Neutrophil (primary cell): ENCODE measurements around the gene RPS6KA2.
A peak's percentile ranks its signal among the peaks of the same experiment; 100 is the strongest.

ENCODE experiments used
- H3K27ac ChIP-seq: fragments of 200-600 bp; sonication (generic); 2 replicates; pipeline ENCODE4 v1.5.1; 2016; ENCODE audit warnings: mild to moderate bottlenecking, moderate library complexity
- H3K27me3 ChIP-seq: fragments of 200-600 bp; sonication (generic); 2 replicates; pipeline ENCODE4 v1.6.0; 2016; ENCODE audit warnings: mild to moderate bottlenecking
- H3K36me3 ChIP-seq: fragments of 200-600 bp; sonication (generic); 2 replicates; pipeline ENCODE4 v1.5.1; 2017
- H3K4me1 ChIP-seq, 2 experiments: fragments of 200-600 bp in 1 of 2; sonication (generic) in 1 of 2; 1 replicate in 1 of 2; 2 replicates in 1 of 2; pipeline versions ENCODE4 v1.5.1 to v1.6.1; 2013 to 2016; ENCODE audit warnings: low read depth in 1 of 2, low read length in 1 of 2, mild to moderate bottlenecking in 1 of 2, moderate library complexity in 1 of 2; ENCODE audit not compliant: control insufficient read depth in 1 of 2, insufficient read depth in 1 of 2
- H3K4me3 ChIP-seq, 2 experiments: fragments of 200-600 bp in 1 of 2; sonication (generic) in 1 of 2; 1 replicate in 1 of 2; 2 replicates in 1 of 2; pipeline ENCODE4 v1.5.1; 2013 to 2016; ENCODE audit warnings: low read depth in 1 of 2, low read length in 1 of 2, mild to moderate bottlenecking in 1 of 2, moderate library complexity in 1 of 2
- H3K9me3 ChIP-seq: fragments of 200-600 bp; sonication (generic); 2 replicates; pipeline ENCODE4 v1.5.1; 2016
- TF ChIP-seq, protein P1 (sequence below): fragments of 200-600 bp; sonication (generic); IDR thresholded peaks from 2 replicates; pipeline ENCODE4 v1.5.1; 2016; ENCODE audit warnings: antibody characterized with exemption

Gene RPS6KA2

DNA sequence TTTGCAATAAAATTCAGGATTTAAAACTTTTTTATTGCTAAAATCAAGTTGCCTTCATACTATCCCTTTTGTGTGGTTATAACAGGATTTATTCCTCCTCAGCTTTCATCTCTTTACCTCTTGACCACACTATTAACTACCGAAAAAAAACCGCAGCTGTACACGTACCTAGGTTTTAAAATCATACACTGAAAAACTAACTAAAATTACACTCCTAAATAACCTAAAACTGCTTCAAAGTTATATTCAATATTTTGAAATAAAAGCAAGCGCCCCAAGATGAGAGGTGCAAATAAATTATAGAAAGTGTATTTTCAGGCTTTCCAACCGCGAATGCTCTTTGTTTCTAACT, 245.7 kb downstream of the RPS6KA2 start:
- H3K4me1 ChIP-seq, result peaks cover 19 to 25% of the 10 kb centered on the region in 2 experiments
- H3K36me3 ChIP-seq, result no peaks in the 10 kb centered on the region
- peak overlapping the region; percentile 81 to 92 for H3K4me3 ChIP-seq
- H3K27ac ChIP-seq, result peak overlapping the region; percentile 86
- TF ChIP-seq, protein P1, sequence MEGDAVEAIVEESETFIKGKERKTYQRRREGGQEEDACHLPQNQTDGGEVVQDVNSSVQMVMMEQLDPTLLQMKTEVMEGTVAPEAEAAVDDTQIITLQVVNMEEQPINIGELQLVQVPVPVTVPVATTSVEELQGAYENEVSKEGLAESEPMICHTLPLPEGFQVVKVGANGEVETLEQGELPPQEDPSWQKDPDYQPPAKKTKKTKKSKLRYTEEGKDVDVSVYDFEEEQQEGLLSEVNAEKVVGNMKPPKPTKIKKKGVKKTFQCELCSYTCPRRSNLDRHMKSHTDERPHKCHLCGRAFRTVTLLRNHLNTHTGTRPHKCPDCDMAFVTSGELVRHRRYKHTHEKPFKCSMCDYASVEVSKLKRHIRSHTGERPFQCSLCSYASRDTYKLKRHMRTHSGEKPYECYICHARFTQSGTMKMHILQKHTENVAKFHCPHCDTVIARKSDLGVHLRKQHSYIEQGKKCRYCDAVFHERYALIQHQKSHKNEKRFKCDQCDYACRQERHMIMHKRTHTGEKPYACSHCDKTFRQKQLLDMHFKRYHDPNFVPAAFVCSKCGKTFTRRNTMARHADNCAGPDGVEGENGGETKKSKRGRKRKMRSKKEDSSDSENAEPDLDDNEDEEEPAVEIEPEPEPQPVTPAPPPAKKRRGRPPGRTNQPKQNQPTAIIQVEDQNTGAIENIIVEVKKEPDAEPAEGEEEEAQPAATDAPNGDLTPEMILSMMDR, result no peak
- H3K27me3 ChIP-seq, result no peaks in the 10 kb centered on the region
- H3K9me3 ChIP-seq, result no peaks in the 10 kb centered on the region

DNA sequence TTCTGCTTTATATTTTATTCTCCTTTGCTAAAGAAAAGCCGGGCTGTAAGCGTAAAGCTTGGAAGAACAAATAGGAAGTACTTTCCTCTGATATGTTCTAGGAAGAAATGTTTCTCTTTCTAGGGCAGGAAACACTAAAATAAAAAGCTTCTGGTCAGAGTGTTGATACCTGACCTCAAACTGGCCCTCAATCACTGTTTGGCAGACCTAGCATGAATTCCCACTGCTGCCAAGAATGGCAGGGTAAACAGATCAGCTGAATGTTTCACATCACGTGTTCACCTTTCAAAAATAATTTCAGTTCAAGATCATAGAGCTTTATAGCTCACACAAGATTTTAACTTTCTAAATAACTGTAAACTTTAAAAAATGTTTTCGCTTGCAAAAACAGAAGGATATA, 247.3 kb downstream of the RPS6KA2 start:
- no peak overlapping the region for H3K4me3 ChIP-seq
- TF ChIP-seq, protein P1, result no peak
- H3K27ac ChIP-seq, result no peak overlapping the region
- H3K36me3 ChIP-seq, result no peaks in the 10 kb centered on the region
- no peaks in the 10 kb centered on the region for H3K27me3 ChIP-seq
- H3K9me3 ChIP-seq, result no peaks in the 10 kb centered on the region
- peaks cover 19 to 25% of the 10 kb centered on the region in 2 experiments for H3K4me1 ChIP-seq

DNA sequence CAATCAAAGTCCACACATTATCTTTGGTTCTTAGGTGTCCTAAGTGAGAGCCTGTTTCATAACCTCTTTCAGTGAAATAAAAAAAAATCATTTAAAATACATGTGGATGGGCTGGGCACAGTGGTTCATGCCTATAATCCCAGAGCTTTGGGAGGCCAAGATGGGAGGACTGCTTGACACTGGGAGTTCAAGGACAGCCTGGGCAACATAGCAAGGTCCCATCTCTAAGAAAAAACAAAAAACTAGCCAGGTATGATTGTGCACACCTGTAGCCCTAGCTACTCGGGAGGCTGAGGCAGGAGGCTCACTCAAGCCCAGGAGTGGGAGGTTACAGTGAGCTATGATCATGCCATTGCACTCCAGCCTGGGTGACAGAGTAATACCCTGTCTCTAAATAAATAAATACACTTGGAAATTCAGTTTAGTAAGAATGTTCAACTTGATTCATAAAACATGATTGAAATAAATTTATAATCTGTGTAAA, 247.9 kb downstream of the RPS6KA2 start:
- no peak overlapping the region for H3K4me3 ChIP-seq

DNA sequence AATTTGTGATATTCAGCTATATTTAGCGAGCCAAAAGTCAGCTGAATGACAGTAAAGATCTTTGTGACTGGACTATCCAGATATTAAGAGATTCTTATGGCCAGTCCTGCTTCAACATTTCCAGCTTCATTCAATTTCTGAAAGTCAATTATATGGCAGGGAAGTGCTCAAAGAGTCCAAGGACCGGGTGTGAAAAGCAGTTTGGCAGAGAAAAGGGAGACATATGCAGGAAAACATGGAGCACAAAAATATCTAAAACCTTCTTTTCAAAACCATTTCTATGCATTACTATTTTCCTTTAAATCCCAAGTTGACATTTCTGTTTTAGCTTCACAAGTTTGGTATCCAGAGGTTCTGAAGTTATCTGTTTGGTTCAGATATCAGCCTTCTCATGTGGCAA, 249.3 kb downstream of the RPS6KA2 start:
- TF ChIP-seq, protein P1, result no peak
- Histone ChIP-seq H3K36me3 (no peaks in the 10 kb centered on the region), H3K27me3 (no peaks in the 10 kb centered on the region), H3K4me1 (peaks cover 8 to 15% of the 10 kb centered on the region in 2 experiments), H3K4me3 (no peak overlapping the region), H3K27ac (no peak overlapping the region), H3K9me3 (no peaks in the 10 kb centered on the region)

More for the DNA sequence above, 247.9 kb downstream of the RPS6KA2 start:
- no peaks in the 10 kb centered on the region for H3K9me3 ChIP-seq
- H3K27ac ChIP-seq, result no peak overlapping the region
- TF ChIP-seq, protein P1, result no peak
- H3K36me3 ChIP-seq, result no peaks in the 10 kb centered on the region
- peaks cover 16 to 24% of the 10 kb centered on the region in 2 experiments for H3K4me1 ChIP-seq
- H3K27me3 ChIP-seq, result no peaks in the 10 kb centered on the region

DNA sequence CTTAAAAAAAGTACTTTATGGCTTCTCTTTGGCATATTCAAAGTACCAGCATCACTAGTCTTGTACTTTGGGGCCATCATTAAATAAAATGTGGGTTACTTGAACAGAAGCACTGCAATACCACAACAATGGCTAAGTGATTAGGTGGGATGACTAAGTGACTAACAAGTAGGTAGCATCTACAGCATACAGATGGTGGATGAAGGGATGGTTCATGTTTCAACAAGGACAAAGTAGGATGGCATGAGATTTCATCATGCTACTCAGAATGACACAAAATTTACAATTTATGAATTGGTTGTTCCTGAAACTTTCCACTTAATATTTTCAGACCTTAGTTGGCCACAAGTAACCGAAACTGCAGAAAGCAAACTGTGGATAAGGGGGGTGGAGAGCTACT, 252.0 kb downstream of the RPS6KA2 start:
- no peaks in the 10 kb centered on the region for H3K36me3 ChIP-seq
- no peak overlapping the region for H3K4me3 ChIP-seq
- H3K27me3 ChIP-seq, result no peaks in the 10 kb centered on the region
- TF ChIP-seq, protein P1, result no peak
- no peaks in the 10 kb centered on the region for H3K4me1 ChIP-seq
- H3K27ac ChIP-seq, result no peak overlapping the region
- H3K9me3 ChIP-seq, result no peaks in the 10 kb centered on the region

DNA sequence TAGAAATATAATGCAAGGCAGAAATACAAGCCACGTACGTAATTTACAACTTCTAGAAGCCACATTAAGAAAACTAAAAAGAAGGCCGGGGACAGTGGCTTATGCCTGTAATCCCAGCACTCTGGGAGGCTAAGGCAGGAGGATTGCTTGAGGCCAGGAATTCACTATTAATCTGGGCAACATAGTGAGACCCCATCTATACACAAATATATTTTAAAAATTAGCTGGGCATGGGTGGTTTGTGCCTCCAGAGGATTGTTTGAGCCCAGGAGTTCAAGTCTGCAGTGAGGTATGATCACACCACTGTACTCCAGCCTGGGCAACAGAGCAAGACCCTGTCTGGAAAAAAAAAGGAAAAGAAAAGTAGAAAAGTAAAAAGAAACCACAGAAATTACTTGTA, 256.6 kb downstream of the RPS6KA2 start:
- Histone ChIP-seq H3K9me3 (no peaks in the 10 kb centered on the region), H3K27me3 (no peaks in the 10 kb centered on the region), H3K36me3 (peaks cover 10% of the 10 kb centered on the region), H3K27ac (no peak overlapping the region), H3K4me1 (no peaks in the 10 kb centered on the region), H3K4me3 (no peak overlapping the region)
- TF ChIP-seq, protein P1, result no peak
